Measurements from ENCODE around the gene SMARCA2.

Gene SMARCA2

GRCh38 chr9:2217540-2217939 is 202.4 kb downstream of the SMARCA2 start:
- no peak overlapping the region for H3K27ac ChIP-seq
- no peaks in the 10 kb centered on the region for H3K27me3 ChIP-seq
- intact Hi-C loops (cut with DNase I; ENCODE audit: low total_unique reads): no loop called here
- TF ChIP-seq CTCF (IDR thresholded peaks at IDR 0.05): no peak
- DNase-seq: no peak
- H3K9me3 ChIP-seq: no peaks in the 10 kb centered on the region
- H3K4me1 ChIP-seq: no peaks in the 10 kb centered on the region
- no peaks in the 10 kb centered on the region for H3K36me3 ChIP-seq
- no peak overlapping the region for H3K4me3 ChIP-seq

GRCh38 chr9:2220036-2220435 is 204.9 kb downstream of the SMARCA2 start:
- Histone ChIP-seq H3K27ac (no peak overlapping the region), H3K27me3 (no peaks in the 10 kb centered on the region), H3K36me3 (no peaks in the 10 kb centered on the region), H3K9me3 (no peaks in the 10 kb centered on the region), H3K4me3 (no peak overlapping the region), H3K4me1 (no peaks in the 10 kb centered on the region)
- DNase-seq: no peak
- TF ChIP-seq CTCF (IDR thresholded peaks at IDR 0.05): no peak
- intact Hi-C loops (cut with DNase I; ENCODE audit: low total_unique reads): no loop called here

- no peak for DNase-seq
- H3K9me3 ChIP-seq: no peaks in the 10 kb centered on the region
- H3K27ac ChIP-seq: no peak overlapping the region
- peaks cover 0 to 4% (median 0%) of the 10 kb centered on the region in 4 donors for H3K4me1 ChIP-seq
- H3K4me3 ChIP-seq: no peak overlapping the region
- intact Hi-C loops (cut with DNase I; ENCODE audit: low total_unique reads): no loop called here
- no peaks in the 10 kb centered on the region for H3K36me3 ChIP-seq
- no peaks in the 10 kb centered on the region for H3K27me3 ChIP-seq
- no peak for TF ChIP-seq CTCF (IDR thresholded peaks at IDR 0.05)
Measured at GRCh38 chr9:2227144-2227867, 212.2 kb downstream of the SMARCA2 start.

GRCh38 chr9:2228132-2228531 is 213.0 kb downstream of the SMARCA2 start:
- TF ChIP-seq CTCF (IDR thresholded peaks at IDR 0.05): peak in 1 of 2 experiments; percentile 25
- Histone ChIP-seq H3K9me3 (no peaks in the 10 kb centered on the region), H3K4me3 (no peak overlapping the region), H3K4me1 (peaks cover 0 to 4% (median 0%) of the 10 kb centered on the region in 4 donors), H3K27me3 (no peaks in the 10 kb centered on the region), H3K27ac (no peak overlapping the region), H3K36me3 (no peaks in the 10 kb centered on the region)
- intact Hi-C loops (cut with DNase I; ENCODE audit: low total_unique reads): no loop called here
- no peak for DNase-seq

- Histone ChIP-seq H3K4me3 (no peak overlapping the region), H3K27ac (no peak overlapping the region), H3K36me3 (no peaks in the 10 kb centered on the region), H3K9me3 (no peaks in the 10 kb centered on the region), H3K4me1 (peaks cover 0 to 4% (median 0%) of the 10 kb centered on the region in 4 donors), H3K27me3 (no peaks in the 10 kb centered on the region)
- no peak for DNase-seq
- intact Hi-C loops (cut with DNase I; ENCODE audit: low total_unique reads): no loop called here
- TF ChIP-seq CTCF (IDR thresholded peaks at IDR 0.05): no peak
Measured at GRCh38 chr9:2228641-2229040, 213.5 kb downstream of the SMARCA2 start.
